Measurements from ENCODE around the gene PKNOX2. TPM values are rescaled to one million over a fixed set of nuclear protein-coding genes. Genes with fewer than 3 reads are reported as not detected.

PKNOX2 gene
- total RNA-seq, 5 donors from 2014 or later (not counting 1 experiment from before 2014, with no cell fraction given) = 0.55 TPM; not detected in 4

- Histone ChIP-seq H3K36me3 (ENCODE audit: control insufficient read depth in 2 of 2, extremely low read depth in 1 of 2, insufficient read depth in 1 of 2, low read length in 1 of 2) (no peaks in the 10 kb centered on the region), H3K9me3 (no peaks in the 10 kb centered on the region), H3K4me3 (ENCODE audit: control insufficient read depth in 1 of 2, extremely low read depth in 1 of 2, low read length in 1 of 2) (no peak overlapping the region), H3K27me3 (replicated peaks in 1 of 2; ENCODE audit: control insufficient read depth in 2 of 2, extremely low read depth in 1 of 2, insufficient read depth in 2 of 2, low read length in 1 of 2) (peaks cover 7 to 43% of the 10 kb centered on the region in 2 experiments), H3K4me1 (ENCODE audit: control insufficient read depth in 1 of 2, extremely low read depth in 1 of 2, insufficient read depth in 2 of 2, low read length in 2 of 2) (no peaks in the 10 kb centered on the region), H3K27ac (ENCODE audit: low read length) (no peak overlapping the region)
- 87% methylated on average over 4 of the region's 8 CpGs for WGBS (ENCODE audit: insufficient coverage)
- H3K27ac Mint-ChIP-seq = no peak overlapping the region
- ChIA-PET CTCF (no interaction called here), POLR2A (no interaction called here)
- no peaks in the 10 kb centered on the region for H3K36me3 Mint-ChIP-seq
- DNase-seq = no peak
- peaks cover 39 to 55% of the 10 kb centered on the region in 2 donors for H3K27me3 Mint-ChIP-seq
- H3K4me3 Mint-ChIP-seq = no peak overlapping the region
- no peak for ATAC-seq (replicated peaks in 1 of 4)
- no peaks in the 10 kb centered on the region for H3K4me1 Mint-ChIP-seq
- no peaks in the 10 kb centered on the region for H3K9me3 Mint-ChIP-seq
These were observed 8.0 kb upstream of the PKNOX2 start for GRCh38 chr11:125156346-125157117.

- ATAC-seq (replicated peaks in 1 of 4) = no peak
- POLR2A ChIA-PET = no interaction called here
These were observed 7.3 kb upstream of the PKNOX2 start for GRCh38 chr11:125157118-125157733.

GRCh38 chr11:125157953-125158680, 6.4 kb upstream of the PKNOX2 start:
- peaks cover 12 to 32% of the 10 kb centered on the region in 2 experiments for H3K27me3 ChIP-seq (replicated peaks in 1 of 2; ENCODE audit: control insufficient read depth in 2 of 2, extremely low read depth in 1 of 2, insufficient read depth in 2 of 2, low read length in 1 of 2)
- no peaks in the 10 kb centered on the region for H3K9me3 ChIP-seq
- H3K36me3 ChIP-seq (ENCODE audit: control insufficient read depth in 2 of 2, extremely low read depth in 1 of 2, insufficient read depth in 1 of 2, low read length in 1 of 2) = no peaks in the 10 kb centered on the region
- H3K9me3 Mint-ChIP-seq = no peaks in the 10 kb centered on the region
- 88% methylated on average over 7 of the region's 10 CpGs for WGBS (ENCODE audit: insufficient coverage)
- POLR2A ChIA-PET = no interaction called here
- no peak overlapping the region for H3K27ac ChIP-seq (ENCODE audit: low read length)
- ATAC-seq (replicated peaks in 1 of 4) (no peak), DNase-seq (no peak)
- no peak overlapping the region for H3K4me3 ChIP-seq (ENCODE audit: control insufficient read depth in 1 of 2, extremely low read depth in 1 of 2, low read length in 1 of 2)
- no peak overlapping the region for H3K4me3 Mint-ChIP-seq
- no peak overlapping the region for H3K27ac Mint-ChIP-seq
- no peaks in the 10 kb centered on the region for H3K36me3 Mint-ChIP-seq
- no peaks in the 10 kb centered on the region for H3K4me1 Mint-ChIP-seq
- peaks cover 44 to 49% of the 10 kb centered on the region in 2 donors for H3K27me3 Mint-ChIP-seq
- H3K4me1 ChIP-seq (ENCODE audit: control insufficient read depth in 1 of 2, extremely low read depth in 1 of 2, insufficient read depth in 2 of 2, low read length in 2 of 2) = no peaks in the 10 kb centered on the region
- CTCF ChIA-PET = no interaction called here

More at GRCh38 chr11:125157118-125157733, 7.3 kb upstream of the PKNOX2 start:
- CTCF ChIA-PET = no interaction called here
- H3K36me3 Mint-ChIP-seq = no peaks in the 10 kb centered on the region
- H3K9me3 ChIP-seq = no peaks in the 10 kb centered on the region
- no peak overlapping the region for H3K27ac Mint-ChIP-seq
- H3K27me3 Mint-ChIP-seq = peaks cover 40 to 55% of the 10 kb centered on the region in 2 donors
- no peaks in the 10 kb centered on the region for H3K36me3 ChIP-seq (ENCODE audit: control insufficient read depth in 2 of 2, extremely low read depth in 1 of 2, insufficient read depth in 1 of 2, low read length in 1 of 2)
- DNase-seq = no peak
- no peaks in the 10 kb centered on the region for H3K4me1 ChIP-seq (ENCODE audit: control insufficient read depth in 1 of 2, extremely low read depth in 1 of 2, insufficient read depth in 2 of 2, low read length in 2 of 2)
- no peak overlapping the region for H3K4me3 Mint-ChIP-seq
- no peak overlapping the region for H3K27ac ChIP-seq (ENCODE audit: low read length)
- no peaks in the 10 kb centered on the region for H3K9me3 Mint-ChIP-seq
- H3K27me3 ChIP-seq (replicated peaks in 1 of 2; ENCODE audit: control insufficient read depth in 2 of 2, extremely low read depth in 1 of 2, insufficient read depth in 2 of 2, low read length in 1 of 2) = peaks cover 9 to 36% of the 10 kb centered on the region in 2 experiments
- no CpG with 5 or more reads among the region's 6 CpGs for WGBS (ENCODE audit: insufficient coverage)
- no peak overlapping the region for H3K4me3 ChIP-seq (ENCODE audit: control insufficient read depth in 1 of 2, extremely low read depth in 1 of 2, low read length in 1 of 2)
- no peaks in the 10 kb centered on the region for H3K4me1 Mint-ChIP-seq

- Mint-ChIP-seq H3K4me3 (no peak overlapping the region), H3K36me3 (no peaks in the 10 kb centered on the region), H3K27me3 (peaks cover 36 to 54% of the 10 kb centered on the region in 2 donors), H3K4me1 (peaks cover 20 to 23% (median 23%) of the 10 kb centered on the region in 3 donors), H3K27ac (no peak overlapping the region), H3K9me3 (no peaks in the 10 kb centered on the region)
- Histone ChIP-seq H3K4me1 (ENCODE audit: control insufficient read depth in 1 of 2, extremely low read depth in 1 of 2, insufficient read depth in 2 of 2, low read length in 2 of 2) (peaks cover 4 to 27% of the 10 kb centered on the region in 2 experiments), H3K9me3 (no peaks in the 10 kb centered on the region), H3K4me3 (ENCODE audit: control insufficient read depth in 1 of 2, extremely low read depth in 1 of 2, low read length in 1 of 2) (no peak overlapping the region), H3K36me3 (ENCODE audit: control insufficient read depth in 2 of 2, extremely low read depth in 1 of 2, insufficient read depth in 1 of 2, low read length in 1 of 2) (no peaks in the 10 kb centered on the region), H3K27me3 (replicated peaks in 1 of 2; ENCODE audit: control insufficient read depth in 2 of 2, extremely low read depth in 1 of 2, insufficient read depth in 2 of 2, low read length in 1 of 2) (peaks cover 10 to 52% of the 10 kb centered on the region in 2 experiments), H3K27ac (ENCODE audit: low read length) (no peak overlapping the region)
- POLR2A ChIA-PET = no interaction called here
- no peak for ATAC-seq (replicated peaks in 1 of 4)
- no CpG with 5 or more reads among the region's 4 CpGs for WGBS (ENCODE audit: insufficient coverage)
- no peak for DNase-seq
- CTCF ChIA-PET = interaction anchor here (0.9 to 1.4 kb wide), 2 partner anchors 15 to 38 kb away, joined by 3 read pairs; no protein-coding TSS in a partner anchor
These were observed 1.8 kb upstream of the PKNOX2 start for GRCh38 chr11:125162743-125163142.

- no peak overlapping the region for H3K27ac Mint-ChIP-seq
These were observed 1.0 kb upstream of the PKNOX2 start for GRCh38 chr11:125163431-125164063.

GRCh38 chr11:125164091-125164421, 495 bp upstream of the PKNOX2 start:
- ChIA-PET CTCF (interaction anchor here in 1 of 2 donors (0.7 kb wide), 1 partner anchor 38 kb away, joined by 3 read pairs; no protein-coding TSS in a partner anchor), POLR2A (no interaction called here)
- Mint-ChIP-seq H3K27me3 (peaks cover 43 to 62% of the 10 kb centered on the region in 2 donors), H3K4me3 (peak overlapping the region; percentile 44 to 99 (median 60)), H3K4me1 (peaks cover 20 to 24% (median 23%) of the 10 kb centered on the region in 3 donors), H3K9me3 (no peaks in the 10 kb centered on the region), H3K36me3 (no peaks in the 10 kb centered on the region), H3K27ac (no peak overlapping the region)
- H3K27ac ChIP-seq (ENCODE audit: low read length) = no peak overlapping the region
- H3K4me1 ChIP-seq (ENCODE audit: control insufficient read depth in 1 of 2, extremely low read depth in 1 of 2, insufficient read depth in 2 of 2, low read length in 2 of 2) = peaks cover 4 to 27% of the 10 kb centered on the region in 2 experiments
- ATAC-seq (replicated peaks in 1 of 4) (no peak), DNase-seq (no peak)
- peaks cover 18 to 59% of the 10 kb centered on the region in 2 experiments for H3K27me3 ChIP-seq (replicated peaks in 1 of 2; ENCODE audit: control insufficient read depth in 2 of 2, extremely low read depth in 1 of 2, insufficient read depth in 2 of 2, low read length in 1 of 2)
- H3K4me3 ChIP-seq (ENCODE audit: control insufficient read depth in 1 of 2, extremely low read depth in 1 of 2, low read length in 1 of 2) = no peak overlapping the region
- WGBS (ENCODE audit: insufficient coverage) = 6% methylated on average over 5 of the region's 8 CpGs
- no peaks in the 10 kb centered on the region for H3K9me3 ChIP-seq
- H3K36me3 ChIP-seq (ENCODE audit: control insufficient read depth in 2 of 2, extremely low read depth in 1 of 2, insufficient read depth in 1 of 2, low read length in 1 of 2) = no peaks in the 10 kb centered on the region

More at GRCh38 chr11:125163431-125164063, 1.0 kb upstream of the PKNOX2 start:
- no peaks in the 10 kb centered on the region for H3K36me3 Mint-ChIP-seq
- POLR2A ChIA-PET = no interaction called here
- Histone ChIP-seq H3K27ac (ENCODE audit: low read length) (no peak overlapping the region), H3K36me3 (ENCODE audit: control insufficient read depth in 2 of 2, extremely low read depth in 1 of 2, insufficient read depth in 1 of 2, low read length in 1 of 2) (no peaks in the 10 kb centered on the region), H3K9me3 (no peaks in the 10 kb centered on the region), H3K4me3 (ENCODE audit: control insufficient read depth in 1 of 2, extremely low read depth in 1 of 2, low read length in 1 of 2) (no peak overlapping the region), H3K4me1 (ENCODE audit: control insufficient read depth in 1 of 2, extremely low read depth in 1 of 2, insufficient read depth in 2 of 2, low read length in 2 of 2) (peaks cover 4 to 27% of the 10 kb centered on the region in 2 experiments), H3K27me3 (replicated peaks in 1 of 2; ENCODE audit: control insufficient read depth in 2 of 2, extremely low read depth in 1 of 2, insufficient read depth in 2 of 2, low read length in 1 of 2) (peaks cover 17 to 56% of the 10 kb centered on the region in 2 experiments)
- CTCF ChIA-PET = interaction anchor here in 1 of 2 donors (1.4 kb wide), 1 partner anchor 16 kb away, joined by 3 read pairs; no protein-coding TSS in a partner anchor
- DNase-seq (no peak), ATAC-seq (replicated peaks in 1 of 4) (no peak)
- peak overlapping the region; percentile 44 to 99 (median 60) for H3K4me3 Mint-ChIP-seq
- peaks cover 39 to 58% of the 10 kb centered on the region in 2 donors for H3K27me3 Mint-ChIP-seq
- H3K4me1 Mint-ChIP-seq = peaks cover 20 to 24% (median 23%) of the 10 kb centered on the region in 3 donors
- WGBS (ENCODE audit: insufficient coverage) = 92% methylated on average over 6 of the region's 6 CpGs
- H3K9me3 Mint-ChIP-seq = no peaks in the 10 kb centered on the region
